GM18868 (cell line): ENCODE results near the gene ADAD2.

ENCODE experiments used
- ATAC-seq: cut with Tn5 transposase; IDR thresholded peaks from one replicate; pipeline ENCODE4 v1.9.1; 2021; ENCODE audit warnings: mild to moderate bottlenecking, moderate library complexity; ENCODE audit not compliant: unreplicated experiment

The ADAD2 gene

DNA sequence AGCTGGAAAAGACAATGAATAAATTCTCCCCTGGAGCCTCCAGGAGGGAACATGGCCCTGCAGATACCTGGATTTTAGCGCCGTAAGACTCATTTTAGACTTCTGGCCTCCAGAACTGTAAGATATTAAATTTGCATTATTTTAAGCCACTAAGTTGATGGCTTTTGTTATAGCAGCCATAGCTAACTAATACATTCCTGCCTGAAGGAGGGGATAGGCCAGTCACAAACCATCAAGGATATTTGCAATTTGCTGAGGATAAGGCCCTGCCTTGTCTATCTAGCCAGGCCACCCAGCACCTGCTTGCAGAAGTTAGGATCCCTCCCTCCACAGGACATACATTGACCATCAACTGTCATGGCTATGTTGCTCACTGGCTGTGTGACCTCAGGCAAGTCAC lies 53.8 kb downstream of the ADAD2 start:
- no peak for ATAC-seq

DNA sequence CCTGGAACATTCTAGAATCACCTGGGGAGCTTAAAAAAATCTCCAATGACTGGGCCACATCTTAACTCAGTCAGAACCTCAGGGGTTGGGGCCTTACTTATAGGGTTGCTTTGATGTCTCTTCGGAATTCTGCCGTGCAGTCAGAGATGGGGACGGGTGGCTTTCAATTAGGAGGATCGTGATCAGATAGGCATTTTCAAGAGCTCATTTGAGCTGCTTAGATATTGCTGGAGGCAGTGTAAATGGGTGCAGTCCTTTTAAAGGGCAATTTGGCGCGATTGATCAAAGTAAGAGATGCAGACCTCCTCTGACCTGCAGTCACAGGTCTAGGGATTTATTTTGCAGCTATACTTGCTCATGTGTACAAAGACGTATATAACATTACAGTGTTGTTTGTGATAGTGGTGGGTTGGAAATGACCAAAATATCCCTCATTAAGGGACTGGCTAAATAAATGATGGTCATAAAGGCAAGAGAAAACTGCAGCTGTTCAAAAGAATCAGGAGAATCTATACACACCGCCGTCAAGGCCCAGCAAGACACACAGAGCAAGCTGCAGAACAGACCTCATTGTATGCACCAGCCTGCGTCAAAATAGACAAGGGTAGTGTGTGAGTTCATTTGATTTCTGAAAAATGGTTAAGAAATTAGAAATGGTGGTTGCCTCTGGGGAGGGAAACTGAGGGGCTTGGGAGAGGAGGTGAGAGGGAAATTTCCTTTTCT lies 55.2 kb downstream of the ADAD2 start:
- no peak for ATAC-seq

DNA sequence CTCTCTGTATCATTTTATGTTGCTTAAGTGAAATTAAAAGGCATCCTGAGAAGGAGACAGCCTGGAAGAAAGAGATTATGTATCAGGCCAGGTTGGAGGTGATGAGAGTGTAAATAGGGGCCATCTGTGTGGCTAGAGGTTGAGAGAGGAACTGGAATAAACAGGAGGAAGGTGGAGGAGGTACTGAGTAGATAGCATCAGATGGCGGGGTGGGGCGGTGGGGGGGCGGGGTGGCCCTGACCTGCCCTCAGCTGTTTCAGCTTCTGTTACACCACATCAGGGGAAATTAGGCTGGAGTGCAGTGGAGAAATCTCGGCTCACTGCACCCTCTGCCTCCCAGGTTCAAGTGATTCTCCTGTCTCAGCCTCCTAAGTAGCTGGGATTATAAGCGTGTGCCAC lies 55.7 kb downstream of the ADAD2 start:
- no peak for ATAC-seq
